ENCODE data around the gene LTF.

LTF gene

GRCh38 chr3:46413951-46414350 is 50.8 kb downstream of the LTF start:
- Histone ChIP-seq H3K4me2 (ENCODE audit: insufficient read depth, low read length, poor library complexity, severe bottlenecking) (no peak overlapping the region), H3K36me3 (replicated peaks in 1 of 2; ENCODE audit: control insufficient read depth in 2 of 2, insufficient read depth in 2 of 2, low read length in 2 of 2) (no peaks in the 10 kb centered on the region), H3K18ac (ENCODE audit: low read length) (no peak overlapping the region), H3K14ac (ENCODE audit: low read length) (no peak overlapping the region), H2AK5ac (ENCODE audit: low read depth, low read length) (no peak overlapping the region), H3K4me1 (ENCODE audit: control insufficient read depth in 2 of 2, insufficient read depth in 1 of 2, low read depth in 1 of 2, low read length in 2 of 2) (no peaks in the 10 kb centered on the region), H2BK12ac (ENCODE audit: low read length) (no peak overlapping the region), H2BK15ac (ENCODE audit: low read length) (no peak overlapping the region), H2AFZ (ENCODE audit: low read length) (no peak overlapping the region), H2BK5ac (ENCODE audit: low read length) (no peak overlapping the region), H4K91ac (ENCODE audit: low read depth, low read length, poor library complexity) (no peak overlapping the region), H3K4me3 (ENCODE audit: low read length in 2 of 2) (no peak overlapping the region), H3K27ac (replicated peaks; ENCODE audit: low read length) (no peak overlapping the region), H3K27me3 (ENCODE audit: control insufficient read depth in 3 of 3, insufficient read depth in 3 of 3, low read depth in 1 of 3, low read length in 3 of 3) (no peaks in the 10 kb centered on the region), H2BK120ac (ENCODE audit: low read depth, low read length) (no peak overlapping the region), H3K23ac (ENCODE audit: low read depth, low read length, poor library complexity) (no peak overlapping the region), H4K8ac (ENCODE audit: low read depth, low read length) (no peak overlapping the region), H3K79me1 (ENCODE audit: low read depth, low read length) (no peaks in the 10 kb centered on the region), H3K4ac (ENCODE audit: low read length) (no peak overlapping the region), H3K9me3 (replicated peaks in 1 of 2; ENCODE audit: control insufficient read depth in 2 of 2, insufficient read depth in 1 of 2, low read depth in 1 of 2, low read length in 2 of 2) (no peaks in the 10 kb centered on the region), H3K9ac (ENCODE audit: low read depth, low read length, poor library complexity) (no peak overlapping the region)
- no CpG with 5 or more reads among the region's 5 CpGs for WGBS, 2 donors (ENCODE audit: extremely low coverage in 2 of 2, insufficient read length in 2 of 2, insufficient replicate concordance in 1 of 2)
- no peak for DNase-seq (ENCODE audit: low spot score)

GRCh38 chr3:46412786-46413298 is 51.9 kb downstream of the LTF start:
- no peak overlapping the region for H3K4me3 ChIP-seq (ENCODE audit: low read length in 2 of 2)
- no peak overlapping the region for H3K27ac ChIP-seq (replicated peaks; ENCODE audit: low read length)
- no peak overlapping the region for H3K23ac ChIP-seq (ENCODE audit: low read depth, low read length, poor library complexity)
- H3K4ac ChIP-seq (ENCODE audit: low read length) = no peak overlapping the region
- H3K36me3 ChIP-seq (replicated peaks in 1 of 2; ENCODE audit: control insufficient read depth in 2 of 2, insufficient read depth in 2 of 2, low read length in 2 of 2) = no peaks in the 10 kb centered on the region
- H3K9me3 ChIP-seq (replicated peaks in 1 of 2; ENCODE audit: control insufficient read depth in 2 of 2, insufficient read depth in 1 of 2, low read depth in 1 of 2, low read length in 2 of 2) = no peaks in the 10 kb centered on the region
- H3K79me1 ChIP-seq (ENCODE audit: low read depth, low read length) = no peaks in the 10 kb centered on the region
- no peak overlapping the region for H2AK5ac ChIP-seq (ENCODE audit: low read depth, low read length)
- no peak overlapping the region for H2BK12ac ChIP-seq (ENCODE audit: low read length)
- no peak for DNase-seq (ENCODE audit: low spot score)
- no CpG with 5 or more reads among the region's 3 CpGs for WGBS, 2 donors (ENCODE audit: extremely low coverage in 2 of 2, insufficient read length in 2 of 2, insufficient replicate concordance in 1 of 2)
- no peak overlapping the region for H3K9ac ChIP-seq (ENCODE audit: low read depth, low read length, poor library complexity)
- no peak overlapping the region for H4K91ac ChIP-seq (ENCODE audit: low read depth, low read length, poor library complexity)
- H2AFZ ChIP-seq (ENCODE audit: low read length) = no peak overlapping the region
- no peak overlapping the region for H3K4me2 ChIP-seq (ENCODE audit: insufficient read depth, low read length, poor library complexity, severe bottlenecking)
- H2BK5ac ChIP-seq (ENCODE audit: low read length) = no peak overlapping the region
- no peak overlapping the region for H2BK15ac ChIP-seq (ENCODE audit: low read length)
- no peak overlapping the region for H4K8ac ChIP-seq (ENCODE audit: low read depth, low read length)
- peaks cover 0 to 6% (median 0%) of the 10 kb centered on the region in 3 experiments for H3K27me3 ChIP-seq (ENCODE audit: control insufficient read depth in 3 of 3, insufficient read depth in 3 of 3, low read depth in 1 of 3, low read length in 3 of 3)
- no peak overlapping the region for H3K14ac ChIP-seq (ENCODE audit: low read length)
- H3K4me1 ChIP-seq (ENCODE audit: control insufficient read depth in 2 of 2, insufficient read depth in 1 of 2, low read depth in 1 of 2, low read length in 2 of 2) = no peaks in the 10 kb centered on the region
- H3K18ac ChIP-seq (ENCODE audit: low read length) = no peak overlapping the region
- no peak overlapping the region for H2BK120ac ChIP-seq (ENCODE audit: low read depth, low read length)

- H3K4me1 ChIP-seq (ENCODE audit: control insufficient read depth in 2 of 2, insufficient read depth in 1 of 2, low read depth in 1 of 2, low read length in 2 of 2) = no peaks in the 10 kb centered on the region
- H3K27ac ChIP-seq (replicated peaks; ENCODE audit: low read length) = no peak overlapping the region
- no peak overlapping the region for H3K9ac ChIP-seq (ENCODE audit: low read depth, low read length, poor library complexity)
- H4K91ac ChIP-seq (ENCODE audit: low read depth, low read length, poor library complexity) = no peak overlapping the region
- H3K36me3 ChIP-seq (replicated peaks in 1 of 2; ENCODE audit: control insufficient read depth in 2 of 2, insufficient read depth in 2 of 2, low read length in 2 of 2) = no peaks in the 10 kb centered on the region
- H2BK12ac ChIP-seq (ENCODE audit: low read length) = no peak overlapping the region
- no peak overlapping the region for H3K4me2 ChIP-seq (ENCODE audit: insufficient read depth, low read length, poor library complexity, severe bottlenecking)
- H2BK5ac ChIP-seq (ENCODE audit: low read length) = no peak overlapping the region
- H2BK120ac ChIP-seq (ENCODE audit: low read depth, low read length) = no peak overlapping the region
- H3K14ac ChIP-seq (ENCODE audit: low read length) = no peak overlapping the region
- no peak overlapping the region for H3K4ac ChIP-seq (ENCODE audit: low read length)
- H3K18ac ChIP-seq (ENCODE audit: low read length) = no peak overlapping the region
- no peaks in the 10 kb centered on the region for H3K79me1 ChIP-seq (ENCODE audit: low read depth, low read length)
- no peak overlapping the region for H2BK15ac ChIP-seq (ENCODE audit: low read length)
- no CpG with 5 or more reads among the region's 2 CpGs for WGBS, 2 donors (ENCODE audit: extremely low coverage in 2 of 2, insufficient read length in 2 of 2, insufficient replicate concordance in 1 of 2)
- no peak overlapping the region for H3K23ac ChIP-seq (ENCODE audit: low read depth, low read length, poor library complexity)
- DNase-seq (ENCODE audit: low spot score) = no peak
- peaks cover 0 to 6% (median 0%) of the 10 kb centered on the region in 3 experiments for H3K27me3 ChIP-seq (ENCODE audit: control insufficient read depth in 3 of 3, insufficient read depth in 3 of 3, low read depth in 1 of 3, low read length in 3 of 3)
- H2AFZ ChIP-seq (ENCODE audit: low read length) = no peak overlapping the region
- no peak overlapping the region for H2AK5ac ChIP-seq (ENCODE audit: low read depth, low read length)
- H4K8ac ChIP-seq (ENCODE audit: low read depth, low read length) = no peak overlapping the region
- no peak overlapping the region for H3K4me3 ChIP-seq (ENCODE audit: low read length in 2 of 2)
- H3K9me3 ChIP-seq (replicated peaks in 1 of 2; ENCODE audit: control insufficient read depth in 2 of 2, insufficient read depth in 1 of 2, low read depth in 1 of 2, low read length in 2 of 2) = no peaks in the 10 kb centered on the region
Observed at GRCh38 chr3:46411271-46411670, 53.4 kb downstream of the LTF start.

- no CpG with 5 or more reads among the region's 2 CpGs for WGBS, 2 donors (ENCODE audit: extremely low coverage in 2 of 2, insufficient read length in 2 of 2, insufficient replicate concordance in 1 of 2)
- Histone ChIP-seq H3K79me1 (ENCODE audit: low read depth, low read length) (no peaks in the 10 kb centered on the region), H3K27me3 (ENCODE audit: control insufficient read depth in 3 of 3, insufficient read depth in 3 of 3, low read depth in 1 of 3, low read length in 3 of 3) (peaks cover 0 to 6% (median 0%) of the 10 kb centered on the region in 3 experiments)
Observed at GRCh38 chr3:46410669-46411068, 54.0 kb downstream of the LTF start.

More at GRCh38 chr3:46410669-46411068, 54.0 kb downstream of the LTF start:
- Histone ChIP-seq H4K8ac (ENCODE audit: low read depth, low read length) (no peak overlapping the region), H3K4me1 (ENCODE audit: control insufficient read depth in 2 of 2, insufficient read depth in 1 of 2, low read depth in 1 of 2, low read length in 2 of 2) (no peaks in the 10 kb centered on the region), H2AK5ac (ENCODE audit: low read depth, low read length) (no peak overlapping the region), H4K91ac (ENCODE audit: low read depth, low read length, poor library complexity) (no peak overlapping the region), H3K9ac (ENCODE audit: low read depth, low read length, poor library complexity) (no peak overlapping the region), H3K23ac (ENCODE audit: low read depth, low read length, poor library complexity) (no peak overlapping the region), H2BK5ac (ENCODE audit: low read length) (no peak overlapping the region), H3K4ac (ENCODE audit: low read length) (no peak overlapping the region), H2AFZ (ENCODE audit: low read length) (no peak overlapping the region), H3K36me3 (replicated peaks in 1 of 2; ENCODE audit: control insufficient read depth in 2 of 2, insufficient read depth in 2 of 2, low read length in 2 of 2) (no peaks in the 10 kb centered on the region), H2BK12ac (ENCODE audit: low read length) (no peak overlapping the region), H2BK120ac (ENCODE audit: low read depth, low read length) (no peak overlapping the region), H2BK15ac (ENCODE audit: low read length) (no peak overlapping the region), H3K9me3 (replicated peaks in 1 of 2; ENCODE audit: control insufficient read depth in 2 of 2, insufficient read depth in 1 of 2, low read depth in 1 of 2, low read length in 2 of 2) (no peaks in the 10 kb centered on the region), H3K14ac (ENCODE audit: low read length) (no peak overlapping the region), H3K4me2 (ENCODE audit: insufficient read depth, low read length, poor library complexity, severe bottlenecking) (no peak overlapping the region), H3K4me3 (ENCODE audit: low read length in 2 of 2) (no peak overlapping the region), H3K18ac (ENCODE audit: low read length) (no peak overlapping the region), H3K27ac (replicated peaks; ENCODE audit: low read length) (no peak overlapping the region)
- DNase-seq (ENCODE audit: low spot score) = no peak

All from neuronal stem cell (in vitro differentiated cells).